HEK293 (cell line): ENCODE data around the gene FIBP.

Experiments
- CTCF ChIP-seq: fragments of 450-650 bp; formaldehyde crosslinking; IDR thresholded peaks from 2 replicates; pipeline ENCODE4 v1.5.1; 2016; ENCODE audit warnings: missing biosample characterization, missing genetic modification characterization
- MZF1 ChIP-seq: fragments of 450-650 bp; formaldehyde crosslinking; IDR thresholded peaks from 2 replicates; pipeline ENCODE4 v1.5.1; 2017; ENCODE audit warnings: missing biosample characterization, missing genetic modification characterization, borderline replicate concordance
- YY1 ChIP-seq: fragments of 450-650 bp; formaldehyde crosslinking; IDR thresholded peaks from 2 replicates; pipeline ENCODE4 v1.5.1; 2018; ENCODE audit warnings: missing biosample characterization, missing genetic modification characterization
- ZBTB8A ChIP-seq: fragments of 450-650 bp; formaldehyde crosslinking; IDR thresholded peaks from 2 replicates; pipeline ENCODE4 v1.5.1; 2016; ENCODE audit warnings: missing biosample characterization, missing genetic modification characterization
- ZNF10 ChIP-seq: fragments of 450-650 bp; formaldehyde crosslinking; IDR thresholded peaks from 2 replicates; pipeline ENCODE4 v1.5.1; 2017; ENCODE audit warnings: missing biosample characterization, missing genetic modification characterization
- ZNF350 ChIP-seq: fragments of 450-650 bp; formaldehyde crosslinking; IDR thresholded peaks from 2 replicates; pipeline ENCODE4 v1.5.0; 2017; ENCODE audit warnings: missing biosample characterization, mild to moderate bottlenecking, missing genetic modification characterization
- ZNF501 ChIP-seq: fragments of 450-650 bp; formaldehyde crosslinking; IDR thresholded peaks from 2 replicates; pipeline ENCODE4 v1.5.1; 2016; ENCODE audit warnings: missing biosample characterization, missing genetic modification characterization
- ZNF514 ChIP-seq: fragments of 450-650 bp; formaldehyde crosslinking; IDR thresholded peaks from 2 replicates; pipeline ENCODE4 v1.5.1; 2016; ENCODE audit warnings: missing biosample characterization, missing genetic modification characterization
- ZNF558 ChIP-seq: fragments of 450-650 bp; formaldehyde crosslinking; IDR thresholded peaks from 2 replicates; pipeline ENCODE4 v1.5.1; 2016; ENCODE audit warnings: missing biosample characterization, missing genetic modification characterization
- ZNF639 ChIP-seq: fragments of 450-650 bp; formaldehyde crosslinking; IDR thresholded peaks from 2 replicates; pipeline ENCODE4 v1.5.1; 2016; ENCODE audit warnings: missing biosample characterization, missing genetic modification characterization
- ZNF837 ChIP-seq: fragments of 450-650 bp; formaldehyde crosslinking; IDR thresholded peaks from 2 replicates; pipeline ENCODE4 v1.5.1; 2016; ENCODE audit warnings: missing biosample characterization, missing genetic modification characterization
- ZSCAN5A ChIP-seq: fragments of 450-650 bp; formaldehyde crosslinking; IDR thresholded peaks from 2 replicates; pipeline ENCODE4 v1.5.1; 2016; ENCODE audit warnings: missing biosample characterization, missing genetic modification characterization

DNA sequence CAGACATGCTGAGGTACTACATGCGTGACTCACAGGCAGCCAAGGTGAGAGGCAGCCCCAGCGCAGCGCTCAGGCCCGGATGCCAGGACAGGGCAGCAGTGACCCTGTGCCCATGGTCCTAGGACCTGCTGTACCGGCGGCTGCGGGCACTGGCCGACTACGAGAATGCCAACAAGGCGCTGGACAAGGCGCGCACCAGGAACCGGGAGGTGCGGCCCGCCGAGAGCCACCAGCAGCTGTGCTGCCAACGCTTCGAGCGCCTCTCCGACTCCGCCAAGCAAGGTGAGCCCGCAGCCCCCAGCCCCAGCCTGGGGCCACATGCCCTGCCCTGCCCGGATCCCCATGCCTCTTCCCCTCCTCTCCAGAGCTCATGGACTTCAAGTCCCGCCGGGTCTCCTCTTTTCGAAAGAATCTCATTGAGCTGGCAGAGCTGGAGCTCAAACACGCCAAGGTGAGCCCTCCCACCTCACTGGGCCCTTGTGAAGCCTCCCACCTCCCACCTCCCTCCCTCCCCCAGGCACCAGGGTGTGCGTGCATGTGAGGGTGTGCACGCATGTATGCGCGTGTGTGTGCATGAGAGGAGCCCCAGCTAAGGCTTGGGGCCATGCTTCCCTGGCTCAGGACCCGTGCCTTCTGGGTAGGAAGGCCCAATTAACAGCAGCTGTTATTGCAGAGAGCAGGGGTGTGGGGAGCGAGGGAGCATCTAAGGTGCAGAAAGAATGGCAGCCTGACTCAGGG, 35.6 kb downstream of the FIBP start:
- TF ChIP-seq ZSCAN5A (tag by site-specific recombination), result no peak
- no peak for TF ChIP-seq ZNF514 (tag by site-specific recombination)
- TF ChIP-seq ZNF558 (tag by site-specific recombination), result no peak
- no peak for TF ChIP-seq ZNF501 (tag by site-specific recombination)
- no peak for TF ChIP-seq ZBTB8A
- TF ChIP-seq ZNF10 (tag by site-specific recombination), result no peak
- no peak for TF ChIP-seq ZNF639 (tag by site-specific recombination)
- no peak for TF ChIP-seq CTCF (tag by site-specific recombination)
- TF ChIP-seq YY1, result no peak
- TF ChIP-seq ZNF350 (tag by site-specific recombination), result no peak
- no peak for TF ChIP-seq MZF1 (tag by site-specific recombination)
- no peak for TF ChIP-seq ZNF837
